GM19438 (cell line): ENCODE data around the gene PUM1.
"Not testable (repeated sequence)": the region's sequence is repeated elsewhere in the genome, so short reads cannot be mapped to it uniquely, and the experiment has no call there.

ENCODE experiments used
- ATAC-seq: cut with Tn5 transposase; IDR thresholded peaks from one replicate; pipeline ENCODE4 v1.9.1; 2021; ENCODE audit warnings: low read depth; ENCODE audit not compliant: unreplicated experiment

The PUM1 gene, protein sequence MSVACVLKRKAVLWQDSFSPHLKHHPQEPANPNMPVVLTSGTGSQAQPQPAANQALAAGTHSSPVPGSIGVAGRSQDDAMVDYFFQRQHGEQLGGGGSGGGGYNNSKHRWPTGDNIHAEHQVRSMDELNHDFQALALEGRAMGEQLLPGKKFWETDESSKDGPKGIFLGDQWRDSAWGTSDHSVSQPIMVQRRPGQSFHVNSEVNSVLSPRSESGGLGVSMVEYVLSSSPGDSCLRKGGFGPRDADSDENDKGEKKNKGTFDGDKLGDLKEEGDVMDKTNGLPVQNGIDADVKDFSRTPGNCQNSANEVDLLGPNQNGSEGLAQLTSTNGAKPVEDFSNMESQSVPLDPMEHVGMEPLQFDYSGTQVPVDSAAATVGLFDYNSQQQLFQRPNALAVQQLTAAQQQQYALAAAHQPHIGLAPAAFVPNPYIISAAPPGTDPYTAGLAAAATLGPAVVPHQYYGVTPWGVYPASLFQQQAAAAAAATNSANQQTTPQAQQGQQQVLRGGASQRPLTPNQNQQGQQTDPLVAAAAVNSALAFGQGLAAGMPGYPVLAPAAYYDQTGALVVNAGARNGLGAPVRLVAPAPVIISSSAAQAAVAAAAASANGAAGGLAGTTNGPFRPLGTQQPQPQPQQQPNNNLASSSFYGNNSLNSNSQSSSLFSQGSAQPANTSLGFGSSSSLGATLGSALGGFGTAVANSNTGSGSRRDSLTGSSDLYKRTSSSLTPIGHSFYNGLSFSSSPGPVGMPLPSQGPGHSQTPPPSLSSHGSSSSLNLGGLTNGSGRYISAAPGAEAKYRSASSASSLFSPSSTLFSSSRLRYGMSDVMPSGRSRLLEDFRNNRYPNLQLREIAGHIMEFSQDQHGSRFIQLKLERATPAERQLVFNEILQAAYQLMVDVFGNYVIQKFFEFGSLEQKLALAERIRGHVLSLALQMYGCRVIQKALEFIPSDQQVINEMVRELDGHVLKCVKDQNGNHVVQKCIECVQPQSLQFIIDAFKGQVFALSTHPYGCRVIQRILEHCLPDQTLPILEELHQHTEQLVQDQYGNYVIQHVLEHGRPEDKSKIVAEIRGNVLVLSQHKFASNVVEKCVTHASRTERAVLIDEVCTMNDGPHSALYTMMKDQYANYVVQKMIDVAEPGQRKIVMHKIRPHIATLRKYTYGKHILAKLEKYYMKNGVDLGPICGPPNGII

GRCh38 chr1:31065310-31066217 is at the start of gene PUM1:
Gene PUM1 (minus strand): TSS chr1:31065717. CDS start chr1:31059566, 6,151 bp downstream.
- peak; percentile 92 for ATAC-seq

DNA sequence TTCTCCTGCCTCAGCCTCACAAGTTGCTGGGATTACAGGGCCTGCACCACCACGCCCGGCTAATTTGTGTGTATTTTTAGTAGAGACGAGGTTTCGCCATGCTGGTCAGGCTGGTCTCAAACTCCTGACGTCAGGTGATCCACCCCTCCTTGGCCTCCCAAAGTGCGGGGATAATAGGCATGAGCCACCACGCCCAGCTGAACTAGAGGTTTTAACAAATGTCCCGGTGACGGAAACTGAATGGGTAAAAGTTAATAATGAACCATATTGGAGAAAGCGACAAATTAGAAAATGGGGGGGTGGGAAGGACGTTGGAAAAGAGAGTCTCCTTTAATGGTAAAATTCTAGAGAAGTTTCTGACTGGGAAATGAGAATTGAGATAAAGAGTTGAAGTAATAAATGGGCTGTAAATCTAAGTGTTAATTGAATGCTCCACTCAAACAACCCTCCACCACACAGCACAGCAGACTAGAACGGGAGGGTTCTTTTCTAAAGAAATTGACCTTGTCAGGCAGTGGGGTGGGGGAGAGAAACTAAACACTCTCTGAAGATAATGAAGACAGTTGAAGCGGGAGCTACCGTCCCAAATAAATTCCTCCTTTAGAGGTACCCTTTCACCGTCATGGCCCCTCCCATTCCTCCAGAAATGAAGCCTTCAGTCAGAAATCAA is 46.9 kb upstream of the PUM1 start:
- ATAC-seq = no peak

- ATAC-seq = no peak
These were observed 45.9 kb upstream of the PUM1 start for GRCh38 chr1:31111290-31111951.

DNA sequence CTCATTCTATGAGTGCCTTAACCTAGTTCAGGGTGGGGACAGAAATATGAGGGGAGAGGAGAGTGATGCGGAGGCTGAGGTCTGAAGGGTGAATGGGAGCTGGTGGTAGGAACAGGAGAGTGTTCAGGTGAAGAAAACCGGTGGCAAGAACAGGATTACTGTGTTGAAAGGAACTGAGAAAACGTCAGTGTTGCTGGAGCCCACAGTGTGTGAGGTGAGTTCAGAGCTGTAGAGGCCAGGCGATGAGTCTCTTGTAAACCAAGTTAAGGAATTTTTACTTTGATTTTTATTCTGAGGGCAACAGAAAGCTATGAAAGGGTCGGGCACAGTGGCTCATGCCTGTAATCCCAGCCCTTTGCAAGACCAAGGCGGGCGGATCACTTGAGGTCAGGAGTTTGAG is 45.3 kb upstream of the PUM1 start:
- no peak for ATAC-seq

- ATAC-seq = no peak
These were observed 43.3 kb upstream of the PUM1 start for GRCh38 chr1:31108861-31109260.

DNA sequence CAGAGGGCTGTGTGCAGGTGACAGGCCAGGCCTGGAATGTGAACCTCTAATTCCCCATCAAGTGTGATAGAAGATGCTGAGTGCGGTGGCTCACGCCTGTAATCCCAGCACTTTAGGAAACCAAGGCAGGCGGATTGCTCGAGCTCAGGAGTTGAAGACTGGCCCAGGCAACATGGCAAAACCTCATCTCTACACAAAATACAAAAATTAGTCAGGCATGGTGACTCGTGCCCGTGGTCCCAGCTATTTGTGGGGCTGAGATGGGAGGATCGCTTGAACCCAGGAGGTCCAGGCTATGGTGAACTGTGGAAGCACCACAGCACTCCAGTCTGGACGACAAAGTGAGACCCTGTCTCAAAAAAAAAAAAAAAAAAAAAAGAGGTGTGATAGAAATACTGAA is 40.1 kb upstream of the PUM1 start:
- ATAC-seq = no peak

DNA sequence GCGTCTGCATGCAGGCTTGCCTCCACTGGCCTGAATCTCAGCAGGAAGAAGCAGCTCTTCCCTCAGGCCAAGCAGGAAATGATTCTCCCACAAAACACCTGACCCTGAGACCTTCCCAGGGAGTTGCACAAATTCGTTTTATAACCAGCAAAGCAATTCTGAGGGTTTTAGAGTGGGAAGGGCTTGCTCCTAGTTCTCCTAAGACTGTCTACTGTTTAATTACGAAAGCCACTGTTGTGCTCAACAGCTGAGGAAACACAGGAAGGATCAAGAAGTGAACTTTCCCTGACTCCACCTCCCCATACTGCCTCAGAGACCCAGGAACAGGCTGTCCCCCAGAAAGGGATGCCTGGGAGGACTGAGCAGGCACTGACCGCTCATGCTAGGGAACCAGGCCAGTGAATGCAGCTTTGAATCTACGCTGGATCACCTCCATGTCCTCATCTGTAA is 37.0 kb upstream of the PUM1 start:
- no peak for ATAC-seq

GRCh38 chr1:31101147-31101502 is 35.6 kb upstream of the PUM1 start:
- ATAC-seq = no peak

GRCh38 chr1:31099293-31100032 is 33.9 kb upstream of the PUM1 start:
- no peak for ATAC-seq

- ATAC-seq = no peak
These were observed 30.5 kb upstream of the PUM1 start for GRCh38 chr1:31095985-31096384.

DNA sequence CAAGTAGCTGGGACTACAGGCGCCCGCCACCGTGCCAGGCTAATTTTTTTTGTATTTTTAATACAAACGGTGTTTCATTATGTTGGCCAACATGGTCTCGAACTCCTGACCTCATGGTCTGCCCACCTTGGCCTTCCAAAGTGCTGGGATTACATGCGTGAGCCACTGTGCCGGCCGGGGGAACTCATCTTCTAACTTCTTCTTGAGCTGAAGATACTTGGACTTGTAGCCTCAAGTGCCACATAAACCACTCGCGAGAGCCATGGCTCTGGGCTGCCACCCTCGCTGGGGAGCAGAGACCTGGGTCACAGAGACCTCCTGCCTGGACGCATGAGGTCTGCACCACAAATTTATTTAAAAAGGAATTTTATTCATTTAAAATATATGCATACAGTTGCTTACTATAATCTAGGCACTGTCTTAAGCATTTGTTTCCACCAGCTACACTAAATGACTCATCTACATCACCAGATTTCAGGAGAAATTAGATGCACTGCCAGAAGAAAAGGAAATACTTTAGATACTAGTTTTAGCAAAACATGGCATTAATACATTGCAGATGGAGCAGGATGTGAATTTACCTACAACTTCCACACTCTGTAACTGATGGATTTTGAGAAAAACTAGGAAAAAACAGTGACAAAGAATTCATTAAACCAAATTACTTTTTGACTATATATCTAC is 29.9 kb upstream of the PUM1 start:
- no peak for ATAC-seq

GRCh38 chr1:31088081-31088480 is 22.6 kb upstream of the PUM1 start:
- ATAC-seq = not testable (repeated sequence)

GRCh38 chr1:31084782-31085569 is 19.5 kb upstream of the PUM1 start:
- no peak for ATAC-seq

GRCh38 chr1:31082385-31082784 is 16.9 kb upstream of the PUM1 start:
- no peak for ATAC-seq

GRCh38 chr1:31073044-31073443 is 7.5 kb upstream of the PUM1 start:
- no peak for ATAC-seq

- ATAC-seq = no peak
These were observed 6.8 kb upstream of the PUM1 start for GRCh38 chr1:31072304-31072746.

DNA sequence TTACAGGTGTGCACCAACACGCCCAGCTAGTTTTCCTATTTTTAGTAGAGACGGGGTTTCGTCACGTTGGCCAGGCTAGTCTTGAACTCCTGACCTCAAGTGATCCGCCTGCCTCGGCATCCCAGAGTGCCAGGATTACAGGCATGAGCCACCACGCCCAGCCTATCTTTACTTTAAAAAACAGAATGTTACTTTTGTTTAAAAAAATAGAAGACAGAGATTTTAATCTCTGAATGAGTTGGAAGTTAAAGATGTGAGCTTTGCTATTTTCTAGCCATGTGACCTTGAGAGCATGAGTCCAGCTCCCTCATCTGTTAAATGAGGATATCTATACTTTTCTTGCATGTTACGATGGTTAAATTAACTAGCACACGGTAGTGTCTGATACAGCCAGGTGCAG is 3.9 kb upstream of the PUM1 start:
- ATAC-seq = no peak
